ENCODE data around the gene SLC7A11.

DNA sequence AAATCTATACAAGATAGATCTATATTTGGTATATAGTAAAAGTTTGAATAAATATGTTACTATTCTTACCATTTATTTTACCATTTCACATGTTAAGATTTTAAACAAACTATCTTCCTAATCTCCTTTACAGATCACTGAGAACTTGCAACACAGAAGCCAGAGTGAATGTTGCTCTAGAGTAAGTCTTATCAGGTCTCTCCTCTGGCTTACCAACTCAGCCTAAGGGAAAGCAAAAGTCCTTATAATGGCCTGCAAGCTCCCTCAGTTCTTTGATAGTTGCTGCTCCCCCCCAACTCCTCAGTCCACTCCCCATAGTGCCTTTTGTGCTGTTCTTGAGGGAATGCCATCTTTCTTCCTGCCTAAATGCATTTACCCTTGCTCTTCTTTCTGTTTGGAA, 25.7 kb upstream of the SLC7A11 start:
- TF ChIP-seq, protein P1, sequence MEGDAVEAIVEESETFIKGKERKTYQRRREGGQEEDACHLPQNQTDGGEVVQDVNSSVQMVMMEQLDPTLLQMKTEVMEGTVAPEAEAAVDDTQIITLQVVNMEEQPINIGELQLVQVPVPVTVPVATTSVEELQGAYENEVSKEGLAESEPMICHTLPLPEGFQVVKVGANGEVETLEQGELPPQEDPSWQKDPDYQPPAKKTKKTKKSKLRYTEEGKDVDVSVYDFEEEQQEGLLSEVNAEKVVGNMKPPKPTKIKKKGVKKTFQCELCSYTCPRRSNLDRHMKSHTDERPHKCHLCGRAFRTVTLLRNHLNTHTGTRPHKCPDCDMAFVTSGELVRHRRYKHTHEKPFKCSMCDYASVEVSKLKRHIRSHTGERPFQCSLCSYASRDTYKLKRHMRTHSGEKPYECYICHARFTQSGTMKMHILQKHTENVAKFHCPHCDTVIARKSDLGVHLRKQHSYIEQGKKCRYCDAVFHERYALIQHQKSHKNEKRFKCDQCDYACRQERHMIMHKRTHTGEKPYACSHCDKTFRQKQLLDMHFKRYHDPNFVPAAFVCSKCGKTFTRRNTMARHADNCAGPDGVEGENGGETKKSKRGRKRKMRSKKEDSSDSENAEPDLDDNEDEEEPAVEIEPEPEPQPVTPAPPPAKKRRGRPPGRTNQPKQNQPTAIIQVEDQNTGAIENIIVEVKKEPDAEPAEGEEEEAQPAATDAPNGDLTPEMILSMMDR (IDR thresholded peaks at IDR 0.05) = no peak
- TF ChIP-seq POLR2A (IDR thresholded peaks at IDR 0.05) (no peak), POLR2AphosphoS5 (IDR thresholded peaks at IDR 0.05) (no peak)

All from sigmoid colon (tissue), 4 donors.